Neural cell (in vitro differentiated cells): ENCODE data around the gene CD52. TPM values are rescaled to one million over a fixed set of nuclear protein-coding genes. Genes with fewer than 3 reads are reported as not detected.
A peak's percentile ranks its signal among the peaks of the same experiment; 100 is the strongest.
"Not testable (repeated sequence)": the region's sequence is repeated elsewhere in the genome, so short reads cannot be mapped to it uniquely, and the experiment has no call there.

Experiments used
- H2AFZ ChIP-seq: fragments of 200-600, 300-800 bp; sonication (generic), shearing (Covaris generic); 2 replicates; pipeline ENCODE4 v1.6.0; 2014; ENCODE audit warnings: low read depth, mild to moderate bottlenecking, antibody characterized with exemption, low read length, moderate library complexity
- H3F3A ChIP-seq: fragments of 200-600 bp; shearing (Covaris generic); 2 replicates; pipeline ENCODE4 v1.6.1; 2016; ENCODE audit warnings: mild to moderate bottlenecking, moderate library complexity, mixed read lengths, antibody characterized with exemption, low read length; ENCODE audit not compliant: insufficient read depth, poor library complexity, severe bottlenecking
- H3K27ac ChIP-seq: fragments of 200-600, 300-800 bp; sonication (generic), shearing (Covaris generic); 2 replicates; pipeline ENCODE4 v1.5.1; 2014; ENCODE audit warnings: mild to moderate bottlenecking, low read length, moderate library complexity
- H3K27me3 ChIP-seq: fragments of 300-800, 200-600 bp; sonication (generic), shearing (Covaris generic); 2 replicates; pipeline ENCODE4 v1.6.0; 2014; ENCODE audit warnings: mild to moderate bottlenecking, low read depth, low read length, moderate library complexity; ENCODE audit not compliant: insufficient read depth
- H3K36me3 ChIP-seq: fragments of 300-800, 200-600 bp; sonication (generic), shearing (Covaris generic); 2 replicates; pipeline ENCODE4 v1.5.1; 2014; ENCODE audit warnings: mild to moderate bottlenecking, antibody characterized with exemption, low read length, moderate library complexity; ENCODE audit not compliant: insufficient read depth
- H3K4me2 ChIP-seq: fragments of 300-800, 200-600 bp; sonication (generic), shearing (Covaris generic); 2 replicates; pipeline ENCODE4 v1.6.0; 2014; ENCODE audit warnings: mild to moderate bottlenecking, low read length
- H3K4me3 ChIP-seq: fragments of 300-800, 200-600 bp; sonication (generic), shearing (Covaris generic); 2 replicates; pipeline ENCODE4 v1.5.1; 2014; ENCODE audit warnings: mild to moderate bottlenecking, low read length, moderate library complexity
- H3K79me2 ChIP-seq: fragments of 200-600 bp; shearing (Covaris generic); replicated peaks from 2 replicates; pipeline ENCODE4 v1.6.0; 2014; ENCODE audit warnings: mild to moderate bottlenecking, low read length, moderate library complexity; ENCODE audit not compliant: insufficient read depth
- H3K9ac ChIP-seq: fragments of 300-800, 200-600 bp; sonication (generic), shearing (Covaris generic); 2 replicates; pipeline ENCODE4 v1.6.1; 2016; ENCODE audit warnings: mild to moderate bottlenecking, low read length, mixed read lengths
- H3K9me2 ChIP-seq: fragments of 200-600 bp; shearing (Covaris generic); 2 replicates; pipeline ENCODE4 v1.6.1; 2016; ENCODE audit warnings: mild to moderate bottlenecking, low read length, mixed read lengths; ENCODE audit not compliant: insufficient read depth
- H3K9me3 ChIP-seq: fragments of 200-600, 300-800 bp; sonication (generic), shearing (Covaris generic); 2 replicates; pipeline ENCODE4 v1.6.1; 2016; ENCODE audit warnings: mild to moderate bottlenecking, mixed run types, low read length, moderate library complexity, mixed read lengths
- H4K20me1 ChIP-seq: fragments of 200-600 bp; shearing (Covaris generic); 2 replicates; pipeline ENCODE4 v1.6.1; 2016; ENCODE audit warnings: mild to moderate bottlenecking, mixed run types; ENCODE audit not compliant: insufficient read depth
- EP300 ChIP-seq: fragments of 450-650 bp; conservative IDR thresholded peaks from 2 replicates; pipeline ENCODE4 v1.6.1; 2014; ENCODE audit warnings: antibody characterized with exemption, mild to moderate bottlenecking, moderate library complexity; ENCODE audit not compliant: poor library complexity, severe bottlenecking
- EZH2 ChIP-seq: fragments of 200-600, 300-800 bp; shearing (Covaris generic), sonication (generic); IDR thresholded peaks from 2 replicates; pipeline ENCODE4 v1.6.1; 2014; ENCODE audit warnings: antibody characterized with exemption, low read length, borderline replicate concordance, mild to moderate bottlenecking; ENCODE audit not compliant: insufficient read depth, poor library complexity, severe bottlenecking
- MXI1 ChIP-seq: fragments of 450-650 bp; conservative IDR thresholded peaks from 2 replicates; pipeline ENCODE4 v1.6.1; 2014; ENCODE audit warnings: antibody characterized with exemption, mild to moderate bottlenecking; ENCODE audit not compliant: poor library complexity, severe bottlenecking
- POLR2AphosphoS5 ChIP-seq: IDR thresholded peaks from 2 replicates; pipeline ENCODE4 v1.6.1; 2012
- RAD21 ChIP-seq: fragments of 450-650 bp; conservative IDR thresholded peaks from 2 replicates; pipeline ENCODE4 v1.6.1; 2014; ENCODE audit warnings: antibody characterized with exemption, mild to moderate bottlenecking, moderate library complexity
- SMC3 ChIP-seq: fragments of 450-650 bp; conservative IDR thresholded peaks from 2 replicates; pipeline ENCODE4 v1.6.1; 2014; ENCODE audit warnings: antibody characterized with exemption, mild to moderate bottlenecking, moderate library complexity; ENCODE audit not compliant: poor library complexity
- TAF1 ChIP-seq: IDR thresholded peaks from 2 replicates; pipeline ENCODE4 v1.6.1; 2012; ENCODE audit warnings: low read depth
- polyA plus RNA-seq: library from polyadenylated mRNA; depleted of rRNA; stranded (reverse); fragments of >200 nt; gene quantifications from 2 replicates; pipeline ENCODE4 v1.2.3, GENCODE V29; 2014
- TF ChIP-seq, protein P1 (sequence below): fragments of 450-650 bp; IDR thresholded peaks from 2 replicates; pipeline ENCODE4 v1.5.1; 2014; ENCODE audit warnings: antibody characterized with exemption, mild to moderate bottlenecking, moderate library complexity; ENCODE audit not compliant: poor library complexity, severe bottlenecking
- TF ChIP-seq, protein P2 (sequence below): IDR thresholded peaks from 2 replicates; pipeline ENCODE4 v1.6.1; 2012; ENCODE audit warnings: borderline replicate concordance

CD52 gene
- polyA plus RNA-seq, 1 donor from 2014 or later = not detected

DNA sequence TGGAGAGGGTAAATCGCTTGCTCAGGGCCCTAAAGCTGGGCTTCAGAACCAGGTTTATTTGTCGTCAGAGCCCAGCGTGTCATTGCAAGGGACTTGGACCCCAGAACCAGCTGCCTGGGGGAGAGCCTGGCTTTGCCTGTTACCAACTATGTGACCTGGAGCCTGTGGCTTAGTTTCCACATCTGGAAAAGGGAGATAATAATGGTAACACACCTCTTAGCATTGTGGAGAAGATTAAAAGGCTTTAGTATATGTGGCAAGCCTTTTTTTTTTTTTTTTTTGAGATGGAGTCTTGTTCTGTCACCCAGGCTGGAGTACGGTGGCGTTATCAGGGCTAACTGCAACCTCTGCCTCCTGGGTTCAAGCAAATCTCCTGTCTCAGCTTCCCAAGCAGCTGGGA, 12.5 kb downstream of the CD52 start:
- Histone ChIP-seq H3K4me2 (no peak overlapping the region), H3K4me3 (no peak overlapping the region), H3K27me3 (no peaks in the 10 kb centered on the region), H3K9me3 (no peaks in the 10 kb centered on the region), H2AFZ (no peak overlapping the region), H3K79me2 (no peaks in the 10 kb centered on the region), H4K20me1 (no peaks in the 10 kb centered on the region), H3K9ac (no peak overlapping the region), H3K27ac (no peak overlapping the region), H3K9me2 (no peaks in the 10 kb centered on the region), H3K36me3 (no peaks in the 10 kb centered on the region), H3F3A (no peaks in the 10 kb centered on the region)
- TF ChIP-seq, protein P1, sequence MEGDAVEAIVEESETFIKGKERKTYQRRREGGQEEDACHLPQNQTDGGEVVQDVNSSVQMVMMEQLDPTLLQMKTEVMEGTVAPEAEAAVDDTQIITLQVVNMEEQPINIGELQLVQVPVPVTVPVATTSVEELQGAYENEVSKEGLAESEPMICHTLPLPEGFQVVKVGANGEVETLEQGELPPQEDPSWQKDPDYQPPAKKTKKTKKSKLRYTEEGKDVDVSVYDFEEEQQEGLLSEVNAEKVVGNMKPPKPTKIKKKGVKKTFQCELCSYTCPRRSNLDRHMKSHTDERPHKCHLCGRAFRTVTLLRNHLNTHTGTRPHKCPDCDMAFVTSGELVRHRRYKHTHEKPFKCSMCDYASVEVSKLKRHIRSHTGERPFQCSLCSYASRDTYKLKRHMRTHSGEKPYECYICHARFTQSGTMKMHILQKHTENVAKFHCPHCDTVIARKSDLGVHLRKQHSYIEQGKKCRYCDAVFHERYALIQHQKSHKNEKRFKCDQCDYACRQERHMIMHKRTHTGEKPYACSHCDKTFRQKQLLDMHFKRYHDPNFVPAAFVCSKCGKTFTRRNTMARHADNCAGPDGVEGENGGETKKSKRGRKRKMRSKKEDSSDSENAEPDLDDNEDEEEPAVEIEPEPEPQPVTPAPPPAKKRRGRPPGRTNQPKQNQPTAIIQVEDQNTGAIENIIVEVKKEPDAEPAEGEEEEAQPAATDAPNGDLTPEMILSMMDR = no peak
- TF ChIP-seq SMC3 (no peak), EZH2 (no peak), TAF1 (no peak), RAD21 (no peak), POLR2AphosphoS5 (no peak), EP300 (no peak), MXI1 (no peak)
- TF ChIP-seq, protein P2, sequence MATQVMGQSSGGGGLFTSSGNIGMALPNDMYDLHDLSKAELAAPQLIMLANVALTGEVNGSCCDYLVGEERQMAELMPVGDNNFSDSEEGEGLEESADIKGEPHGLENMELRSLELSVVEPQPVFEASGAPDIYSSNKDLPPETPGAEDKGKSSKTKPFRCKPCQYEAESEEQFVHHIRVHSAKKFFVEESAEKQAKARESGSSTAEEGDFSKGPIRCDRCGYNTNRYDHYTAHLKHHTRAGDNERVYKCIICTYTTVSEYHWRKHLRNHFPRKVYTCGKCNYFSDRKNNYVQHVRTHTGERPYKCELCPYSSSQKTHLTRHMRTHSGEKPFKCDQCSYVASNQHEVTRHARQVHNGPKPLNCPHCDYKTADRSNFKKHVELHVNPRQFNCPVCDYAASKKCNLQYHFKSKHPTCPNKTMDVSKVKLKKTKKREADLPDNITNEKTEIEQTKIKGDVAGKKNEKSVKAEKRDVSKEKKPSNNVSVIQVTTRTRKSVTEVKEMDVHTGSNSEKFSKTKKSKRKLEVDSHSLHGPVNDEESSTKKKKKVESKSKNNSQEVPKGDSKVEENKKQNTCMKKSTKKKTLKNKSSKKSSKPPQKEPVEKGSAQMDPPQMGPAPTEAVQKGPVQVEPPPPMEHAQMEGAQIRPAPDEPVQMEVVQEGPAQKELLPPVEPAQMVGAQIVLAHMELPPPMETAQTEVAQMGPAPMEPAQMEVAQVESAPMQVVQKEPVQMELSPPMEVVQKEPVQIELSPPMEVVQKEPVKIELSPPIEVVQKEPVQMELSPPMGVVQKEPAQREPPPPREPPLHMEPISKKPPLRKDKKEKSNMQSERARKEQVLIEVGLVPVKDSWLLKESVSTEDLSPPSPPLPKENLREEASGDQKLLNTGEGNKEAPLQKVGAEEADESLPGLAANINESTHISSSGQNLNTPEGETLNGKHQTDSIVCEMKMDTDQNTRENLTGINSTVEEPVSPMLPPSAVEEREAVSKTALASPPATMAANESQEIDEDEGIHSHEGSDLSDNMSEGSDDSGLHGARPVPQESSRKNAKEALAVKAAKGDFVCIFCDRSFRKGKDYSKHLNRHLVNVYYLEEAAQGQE = no peak

DNA sequence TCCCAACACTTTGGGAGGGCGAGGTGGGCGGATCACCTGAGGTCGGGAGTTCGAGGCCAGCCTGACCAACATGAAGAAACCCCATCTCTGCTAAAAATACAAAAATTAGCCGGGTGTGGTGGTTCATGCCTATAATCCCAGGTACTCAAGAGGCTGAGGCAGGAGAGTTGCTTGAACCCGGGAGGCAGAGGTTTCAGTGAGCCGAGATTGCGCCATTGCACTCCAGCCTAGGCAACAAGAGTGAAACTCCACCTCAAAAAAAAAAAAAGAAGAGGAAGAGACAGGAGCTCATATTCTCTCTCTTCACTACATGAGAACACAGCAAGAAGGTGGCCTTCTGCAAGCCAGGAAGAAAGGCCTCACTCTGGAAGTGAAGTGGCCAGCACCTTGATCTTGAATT, 15.6 kb downstream of the CD52 start:
- H3K27me3 ChIP-seq = peaks cover 18% of the 10 kb centered on the region
- not testable (repeated sequence) for H3F3A ChIP-seq, H3K9ac ChIP-seq, H3K9me3 ChIP-seq, H2AFZ ChIP-seq, H3K4me3 ChIP-seq, H3K79me2 ChIP-seq, H3K36me3 ChIP-seq, H3K27ac ChIP-seq, H3K4me2 ChIP-seq, H4K20me1 ChIP-seq, H3K9me2 ChIP-seq

DNA sequence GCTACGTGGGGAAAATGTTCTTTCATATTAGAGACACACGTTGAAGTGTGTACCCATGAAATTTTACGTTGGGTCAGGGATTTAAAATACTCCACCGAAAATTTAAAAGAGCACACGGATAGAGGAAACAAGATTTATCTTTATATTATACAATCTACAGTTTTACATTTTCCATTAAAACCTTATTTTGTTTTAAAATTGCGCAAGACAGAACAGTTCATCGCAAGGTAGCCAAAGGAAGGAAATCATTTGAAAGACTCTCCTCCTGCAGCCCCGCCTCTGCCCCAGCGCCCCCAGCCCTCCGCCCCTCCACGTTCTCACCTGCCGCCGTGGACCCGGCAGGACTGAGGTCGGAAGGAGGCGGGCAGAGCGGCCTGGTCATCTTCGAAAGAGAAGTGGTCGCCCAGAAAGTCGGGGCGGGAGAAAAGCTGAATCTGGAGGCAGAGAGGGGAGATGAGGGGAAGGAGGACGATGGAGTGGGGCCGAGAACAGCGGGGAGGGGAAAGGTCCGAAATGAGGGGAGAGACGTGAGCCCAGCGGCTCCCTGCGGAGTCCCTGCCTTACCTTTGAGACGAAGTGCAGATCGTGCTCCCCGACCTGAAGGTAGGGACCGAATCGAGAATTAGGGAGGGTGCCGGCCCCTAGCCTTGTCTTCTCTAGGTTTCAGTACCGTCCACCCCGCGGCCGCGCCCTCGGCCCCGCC, 18.2 kb downstream of the CD52 start:
- Histone ChIP-seq H3F3A (no peaks in the 10 kb centered on the region), H3K36me3 (no peaks in the 10 kb centered on the region), H3K27me3 (peaks cover 18% of the 10 kb centered on the region), H3K9me3 (no peaks in the 10 kb centered on the region), H3K27ac (no peak overlapping the region), H2AFZ (peak overlapping the region; percentile 23), H4K20me1 (no peaks in the 10 kb centered on the region), H3K79me2 (no peaks in the 10 kb centered on the region), H3K9ac (peak overlapping the region; percentile 45), H3K9me2 (no peaks in the 10 kb centered on the region), H3K4me3 (peak overlapping the region; percentile 67), H3K4me2 (peak overlapping the region; percentile 57)
- TF ChIP-seq MXI1 = no peak
- TF ChIP-seq EZH2 = no peak
- peak; percentile 8 for TF ChIP-seq POLR2AphosphoS5
- no peak for TF ChIP-seq EP300
